Measurements from ENCODE around the gene STAG1. TPM values are rescaled to one million over a fixed set of nuclear protein-coding genes. Genes with fewer than 3 reads are reported as not detected.
"Not testable (repeated sequence)": the region's sequence is repeated elsewhere in the genome, so short reads cannot be mapped to it uniquely, and the experiment has no call there.

STAG1 gene
- total and polyA plus RNA-seq, 2 experiments from 2014 or later: 9.0 to 21.9 TPM

DNA sequence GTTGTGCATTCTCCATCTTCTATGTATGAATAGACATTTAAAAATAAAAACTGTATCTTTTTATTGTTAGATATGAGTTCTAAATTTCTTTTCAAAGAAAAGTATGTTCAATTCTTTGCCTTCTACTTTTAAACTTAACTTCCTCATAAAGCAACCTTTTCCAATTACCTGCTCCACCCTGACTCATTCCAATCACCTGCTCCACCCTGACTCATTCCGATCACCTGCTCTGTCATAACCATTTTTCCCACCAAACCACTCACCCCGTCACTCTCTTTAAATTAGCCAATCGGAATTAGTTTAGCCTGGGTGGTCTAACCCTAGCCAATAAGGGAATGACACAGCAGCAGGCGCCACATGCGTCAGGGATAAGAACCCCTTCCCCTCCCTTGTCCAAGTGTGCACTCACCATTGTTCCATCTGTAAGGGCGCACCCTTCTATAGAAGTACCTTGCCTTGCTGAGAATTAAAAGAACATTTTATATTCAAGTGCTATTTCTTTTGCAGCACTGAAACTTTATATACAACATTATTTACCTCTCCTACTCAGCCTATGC is 134.1 kb downstream of the STAG1 start:
- not testable (repeated sequence) for H3K4me3 ChIP-seq; H4K20me1 ChIP-seq (replicated peaks; ENCODE audit: insufficient read depth); H2AFZ ChIP-seq; H3K36me3 Mint-ChIP-seq (ENCODE audit: low read depth); H3F3A ChIP-seq (replicated peaks; ENCODE audit: low read depth); DNase-seq (ENCODE audit: low spot score); H3K4me1 ChIP-seq (ENCODE audit: insufficient read depth); H3K36me3 ChIP-seq (ENCODE audit: insufficient read depth); H3K79me2 ChIP-seq (replicated peaks; ENCODE audit: insufficient read depth); H3K4me1 Mint-ChIP-seq; H3K4me3 Mint-ChIP-seq; H3K27me3 Mint-ChIP-seq (ENCODE audit: insufficient read depth, low read depth, poor library complexity); H3K27ac ChIP-seq (ENCODE audit: low read depth); H3K9me3 Mint-ChIP-seq; H3K4me2 ChIP-seq; H3K9me2 ChIP-seq (ENCODE audit: insufficient read depth); ATAC-seq; H3K27me3 ChIP-seq (ENCODE audit: insufficient read depth)
- peak overlapping the region; percentile 16 for H3K27ac Mint-ChIP-seq

GRCh38 chr3:136617198-136617597 is 135.0 kb downstream of the STAG1 start:
- peaks cover 4% of the 10 kb centered on the region for H3K27me3 Mint-ChIP-seq (ENCODE audit: insufficient read depth, low read depth, poor library complexity)
- H3K27ac Mint-ChIP-seq: no peak overlapping the region
- TF ChIP-seq ZNF462 (CRISPR knock-in tag; IDR thresholded peaks at IDR 0.05) (no peak), CTCF (conservative IDR thresholded peaks at IDR 0.05; ENCODE audit: low read depth in 2 of 2) (peak in 1 of 2 experiments; percentile 32; a peak in 2 of 4 replicates)
- Histone ChIP-seq H3K4me3 (no peak overlapping the region), H4K20me1 (replicated peaks; ENCODE audit: insufficient read depth) (no peaks in the 10 kb centered on the region), H3K36me3 (ENCODE audit: insufficient read depth) (no peaks in the 10 kb centered on the region), H3K9me2 (ENCODE audit: insufficient read depth) (no peaks in the 10 kb centered on the region), H2AFZ (no peak overlapping the region), H3K27ac (ENCODE audit: low read depth) (no peak overlapping the region), H3K4me1 (ENCODE audit: insufficient read depth) (no peaks in the 10 kb centered on the region), H3K4me2 (no peak overlapping the region), H3K79me2 (replicated peaks; ENCODE audit: insufficient read depth) (no peaks in the 10 kb centered on the region; the same call in 1 of the 2 replicates), H3K27me3 (ENCODE audit: insufficient read depth) (no peaks in the 10 kb centered on the region), H3F3A (replicated peaks; ENCODE audit: low read depth) (no peaks in the 10 kb centered on the region)
- H3K36me3 Mint-ChIP-seq (ENCODE audit: low read depth): peaks cover 7% of the 10 kb centered on the region; the same call in 2 of the 3 replicates
- ATAC-seq (no peak), DNase-seq (ENCODE audit: low spot score) (no peak)
- peaks cover 9% of the 10 kb centered on the region; the same call in 2 of the 3 replicates for H3K4me1 Mint-ChIP-seq
- no peak overlapping the region for H3K4me3 Mint-ChIP-seq
- H3K9me3 Mint-ChIP-seq: no peaks in the 10 kb centered on the region
